Measurements from ENCODE around the gene PHF23. TPM values are rescaled to one million over a fixed set of nuclear protein-coding genes. Genes with fewer than 3 reads are reported as not detected.

PHF23 gene
- total and polyA plus RNA-seq, 9 of the 15 experiments (the other 6 are each of a cell fraction or from before 2014, with no cell fraction given) = 7.4 to 87.5 (median 33.7) TPM

GRCh38 chr17:7241783-7242716, 2.8 kb upstream of the PHF23 start, which contains the start of gene GABARAP (continued):
- TF ChIP-seq ZNF449 (CRISPR knock-in tag; IDR thresholded peaks at IDR 0.05) (no peak), BACH1 (tag; IDR thresholded peaks at IDR 0.05) (no peak), SUPT5H (IDR thresholded peaks at IDR 0.05) (peak; percentile 17; the same call in 1 of the 2 replicates), TRIM24 (IDR thresholded peaks at IDR 0.05) (no peak), MLLT1 (IDR thresholded peaks at IDR 0.05) (peak; percentile 59 to 66; a peak in 3 of 4 replicates), L3MBTL2 (IDR thresholded peaks at IDR 0.05) (no peak; the same call in 1 of the 2 replicates), ZNF639 (CRISPR knock-in tag; conservative IDR thresholded peaks at IDR 0.05 in 1 of 2, IDR thresholded peaks at IDR 0.05 in 1 of 2) (peak in 1 of 2 experiments; percentile 31; a peak in 1 of 4 replicates), ZNF780A (CRISPR knock-in tag; IDR thresholded peaks at IDR 0.05) (no peak), BHLHE40 (IDR thresholded peaks at IDR 0.05; ENCODE audit: low read length) (0 out of 2 replicates have a peak, but pooled peaks have one; percentile 8), RBM15 (IDR thresholded peaks at IDR 0.05; ENCODE audit: insufficient read depth, low read length) (no peak), ZNF740 (CRISPR knock-in tag; IDR thresholded peaks at IDR 0.05) (peak; percentile 84), ZNF740 (tag; IDR thresholded peaks at IDR 0.05) (peak in 1 of 2 experiments; percentile 96; a peak in 2 of 4 replicates), MEIS2 (IDR thresholded peaks at IDR 0.05; ENCODE audit: partially characterized antibody) (peak; percentile 20), EGR1 (conservative IDR thresholded peaks at IDR 0.05) (peak; percentile 83), RCOR1 (IDR thresholded peaks at IDR 0.05; ENCODE audit: borderline replicate concordance in 1 of 2, low read depth in 2 of 2, low read length in 2 of 2) (no peak), CREB1 (IDR thresholded peaks at IDR 0.05) (0 out of 2 replicates have a peak, but pooled peaks have one; percentile 31), CREB1 (CRISPR knock-in tag; IDR thresholded peaks at IDR 0.05) (peak; percentile 47; the same call in 1 of the 2 replicates), ARNT (IDR thresholded peaks at IDR 0.05) (no peak)
- TF ChIP-seq, protein P1, sequence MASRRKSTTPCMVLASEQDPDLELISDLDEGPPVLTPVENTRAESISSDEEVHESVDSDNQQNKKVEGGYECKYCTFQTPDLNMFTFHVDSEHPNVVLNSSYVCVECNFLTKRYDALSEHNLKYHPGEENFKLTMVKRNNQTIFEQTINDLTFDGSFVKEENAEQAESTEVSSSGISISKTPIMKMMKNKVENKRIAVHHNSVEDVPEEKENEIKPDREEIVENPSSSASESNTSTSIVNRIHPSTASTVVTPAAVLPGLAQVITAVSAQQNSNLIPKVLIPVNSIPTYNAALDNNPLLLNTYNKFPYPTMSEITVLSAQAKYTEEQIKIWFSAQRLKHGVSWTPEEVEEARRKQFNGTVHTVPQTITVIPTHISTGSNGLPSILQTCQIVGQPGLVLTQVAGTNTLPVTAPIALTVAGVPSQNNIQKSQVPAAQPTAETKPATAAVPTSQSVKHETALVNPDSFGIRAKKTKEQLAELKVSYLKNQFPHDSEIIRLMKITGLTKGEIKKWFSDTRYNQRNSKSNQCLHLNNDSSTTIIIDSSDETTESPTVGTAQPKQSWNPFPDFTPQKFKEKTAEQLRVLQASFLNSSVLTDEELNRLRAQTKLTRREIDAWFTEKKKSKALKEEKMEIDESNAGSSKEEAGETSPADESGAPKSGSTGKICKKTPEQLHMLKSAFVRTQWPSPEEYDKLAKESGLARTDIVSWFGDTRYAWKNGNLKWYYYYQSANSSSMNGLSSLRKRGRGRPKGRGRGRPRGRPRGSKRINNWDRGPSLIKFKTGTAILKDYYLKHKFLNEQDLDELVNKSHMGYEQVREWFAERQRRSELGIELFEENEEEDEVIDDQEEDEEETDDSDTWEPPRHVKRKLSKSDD (conservative IDR thresholded peaks at IDR 0.05; ENCODE audit: low read length) = no peak

Measured in K562 (cell line).